Right ventricle myocardium superior (tissue), 1 donor: ENCODE measurements around the gene FNBP1. TPM values are rescaled to one million over a fixed set of nuclear protein-coding genes. Genes with fewer than 3 reads are reported as not detected.
A peak's percentile ranks its signal among the peaks of the same experiment; 100 is the strongest.
"Not testable (repeated sequence)": the region's sequence is repeated elsewhere in the genome, so short reads cannot be mapped to it uniquely, and the experiment has no call there.

Source experiments
- ATAC-seq: fragments of 200-7000 bp; cut with Tn5 transposase; one replicate; pipeline ENCODE4 v1.9.1; 2020; ENCODE audit warnings: mild to moderate bottlenecking; ENCODE audit not compliant: poor library complexity
- DNase-seq: peaks from one replicate; pipeline ENCODE4 v3.0.0-alpha.2; 2020
- intact Hi-C: fragments of 100-400 bp; cut with DNase I; formaldehyde crosslinking; loops from one replicate; pipeline ENCODE4 v1.11.2; 2022
- total RNA-seq: library from RNA; stranded (reverse); fragmentation: NEBNext Ultra II Directional; extraction: Animal tissue kit (Norgen Biotek cat#: 25700); gene quantifications from one replicate; pipeline ENCODE4 v1.2.1, GENCODE V29; 2021
- donor health status: DM: no; HTN: yes; CAD: no; lungs with severe emphysema.

Gene FNBP1
- total RNA-seq, 1 donor from 2014 or later: 21.5 TPM

- intact Hi-C loops: no loop called here
- ATAC-seq (no peak), DNase-seq (no peak)
Measured at GRCh38 chr9:129983891-129984290, 59.1 kb downstream of the FNBP1 start.

DNA sequence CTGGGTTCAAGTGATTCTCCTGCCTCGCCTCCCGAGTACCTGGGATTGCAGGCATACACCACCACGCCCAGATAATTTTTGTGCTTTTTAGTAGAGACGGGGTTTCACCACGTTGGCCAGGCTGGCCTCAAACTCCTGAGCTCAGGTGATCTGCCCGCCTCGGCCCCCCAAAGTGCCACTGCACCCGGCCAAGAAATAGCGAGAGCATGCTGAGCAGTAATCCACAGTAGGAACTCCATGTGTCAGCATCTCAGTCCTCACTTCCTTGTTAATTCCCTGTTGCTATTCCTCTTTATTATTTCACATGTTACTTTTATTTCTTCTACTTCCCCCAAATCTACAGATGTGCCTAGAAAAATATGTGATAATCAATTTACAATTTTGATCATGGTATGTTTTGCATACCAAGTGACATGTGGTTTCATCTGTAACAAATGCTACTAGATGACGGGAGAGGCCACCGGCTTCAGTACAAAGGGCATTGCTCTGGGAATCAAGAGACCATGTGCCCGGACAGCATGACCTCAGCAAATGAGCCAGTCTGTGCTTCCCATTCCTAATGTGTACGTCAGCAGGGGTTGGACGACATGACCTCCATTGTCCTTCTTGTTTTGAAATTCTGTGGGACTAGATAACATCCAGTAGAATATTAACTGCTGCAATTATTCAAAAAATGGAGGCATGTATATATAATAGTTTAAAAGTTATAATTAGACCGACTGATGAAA, 61.6 kb downstream of the FNBP1 start:
- no peak for DNase-seq
- peak; percentile 69 for ATAC-seq

DNA sequence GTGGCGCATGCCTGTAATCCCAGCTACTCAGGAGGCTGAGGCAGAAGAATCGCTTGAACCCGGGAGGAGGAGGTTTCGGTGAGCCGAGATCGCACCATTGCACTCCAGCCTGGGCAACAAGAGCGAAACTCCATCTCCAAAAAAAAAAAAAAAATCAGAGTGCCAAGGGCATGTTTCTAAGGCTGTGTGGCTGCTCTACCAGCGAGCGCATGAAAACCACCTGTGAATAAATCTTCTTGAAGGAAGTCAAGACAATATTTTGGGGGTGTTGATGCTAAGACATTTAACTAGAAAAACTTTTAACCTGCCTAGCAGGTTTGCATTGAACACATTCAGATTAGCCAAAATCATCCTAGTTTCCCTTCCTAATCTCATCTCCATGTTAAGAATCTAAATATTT, 62.8 kb downstream of the FNBP1 start:
- intact Hi-C loops, DNase-seq, ATAC-seq: not testable (repeated sequence)

More for the DNA sequence above, 61.6 kb downstream of the FNBP1 start:
- intact Hi-C loops: no loop called here

- no peak for ATAC-seq
- intact Hi-C loops: no loop called here
- no peak for DNase-seq
Measured at GRCh38 chr9:129979071-129979745, 63.8 kb downstream of the FNBP1 start.

GRCh38 chr9:129972816-129973215, 70.2 kb downstream of the FNBP1 start:
- intact Hi-C loops: no loop called here
- DNase-seq (no peak), ATAC-seq (no peak)

GRCh38 chr9:129968690-129969485, 74.1 kb downstream of the FNBP1 start:
- no peak for ATAC-seq
- intact Hi-C loops: loop anchor here (10.0 kb wide), 1 partner anchor 76 kb away; the partner anchor contains the start of gene FNBP1
- no peak for DNase-seq

DNA sequence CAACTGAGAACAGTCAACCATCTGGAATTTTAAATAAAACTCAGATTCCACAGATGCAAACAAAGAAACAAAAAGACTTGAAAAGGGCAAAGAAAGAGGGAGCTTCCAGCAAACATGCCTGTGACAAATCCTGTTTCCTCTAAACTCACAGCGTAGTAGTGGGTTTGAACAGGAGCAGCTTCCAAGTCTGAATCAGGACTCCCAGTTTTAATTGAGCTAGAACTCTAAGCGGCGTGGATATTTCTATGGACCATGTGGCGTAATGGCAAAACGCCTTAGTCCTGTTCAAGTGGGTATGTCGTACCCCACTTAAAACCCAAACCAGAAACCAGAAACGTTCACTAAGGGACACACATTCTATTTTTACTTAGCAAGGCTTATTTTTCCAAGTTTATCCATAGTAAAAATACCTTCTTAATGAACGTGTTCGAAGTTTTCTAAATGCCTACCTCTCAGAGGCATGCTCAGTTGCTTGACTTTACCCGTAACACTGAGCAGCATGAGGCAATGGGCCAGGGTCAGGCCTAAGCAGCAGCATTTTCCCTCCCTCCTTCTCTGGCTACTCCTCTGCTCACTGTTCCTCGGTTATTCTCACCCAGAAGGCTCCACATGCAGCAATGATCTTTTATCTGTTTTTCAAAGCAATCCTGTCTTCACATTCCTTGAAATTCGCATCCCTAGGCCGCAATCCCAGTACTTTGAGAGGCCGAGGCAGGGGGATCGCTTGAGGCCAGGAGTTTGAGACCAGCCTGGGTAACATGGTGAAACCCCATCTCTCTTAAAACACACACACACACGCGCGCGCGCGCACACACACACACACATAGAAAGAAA, 77.9 kb downstream of the FNBP1 start:
- ATAC-seq (peak; percentile 29), DNase-seq (no peak)
- intact Hi-C loops: loop anchor here (10.0 kb wide), 1 partner anchor 80 kb away; the partner anchor contains the start of gene FNBP1

- DNase-seq: no peak
- ATAC-seq: peak; percentile 84
- intact Hi-C loops: loop anchor here (10.0 kb wide), 1 partner anchor 82 kb away; the partner anchor contains the start of gene FNBP1
Measured at GRCh38 chr9:129962889-129963703, 79.9 kb downstream of the FNBP1 start.

GRCh38 chr9:129962451-129962864, 80.5 kb downstream of the FNBP1 start:
- intact Hi-C loops: loop anchor here (10.0 kb wide), 1 partner anchor 82 kb away; the partner anchor contains the start of gene FNBP1
- ATAC-seq (peak; percentile 17), DNase-seq (no peak)

DNA sequence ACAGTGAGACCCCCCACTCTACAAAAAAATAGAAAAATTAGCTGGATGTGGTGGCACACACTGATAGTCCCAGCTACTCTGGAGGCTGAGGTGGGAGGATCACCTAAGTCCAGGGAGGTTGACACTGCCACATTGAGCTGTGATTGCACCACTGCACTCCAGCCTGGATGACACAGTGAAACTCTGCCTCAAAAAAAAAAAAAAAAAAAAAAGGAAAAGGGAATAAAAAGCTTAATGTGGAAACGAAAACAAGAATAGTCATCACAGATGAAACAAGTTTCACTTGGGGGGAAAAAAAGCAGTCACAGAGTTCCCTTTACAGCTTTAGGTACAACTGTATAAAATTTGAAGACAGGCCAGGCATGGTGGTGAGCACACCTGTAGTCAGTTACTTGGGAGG, 84.2 kb downstream of the FNBP1 start:
- ATAC-seq: no peak
- no peak for DNase-seq
- intact Hi-C loops: no loop called here

GRCh38 chr9:129954868-129955550, 88.0 kb downstream of the FNBP1 start:
- ATAC-seq: peak; percentile 51
- intact Hi-C loops: no loop called here

GRCh38 chr9:129953736-129954135, 89.3 kb downstream of the FNBP1 start:
- DNase-seq: no peak
- intact Hi-C loops: no loop called here
- ATAC-seq: no peak

More at GRCh38 chr9:129954868-129955550, 88.0 kb downstream of the FNBP1 start:
- no peak for DNase-seq

GRCh38 chr9:129952337-129952736, 90.7 kb downstream of the FNBP1 start:
- intact Hi-C loops: no loop called here
- no peak for ATAC-seq
- DNase-seq: no peak

DNA sequence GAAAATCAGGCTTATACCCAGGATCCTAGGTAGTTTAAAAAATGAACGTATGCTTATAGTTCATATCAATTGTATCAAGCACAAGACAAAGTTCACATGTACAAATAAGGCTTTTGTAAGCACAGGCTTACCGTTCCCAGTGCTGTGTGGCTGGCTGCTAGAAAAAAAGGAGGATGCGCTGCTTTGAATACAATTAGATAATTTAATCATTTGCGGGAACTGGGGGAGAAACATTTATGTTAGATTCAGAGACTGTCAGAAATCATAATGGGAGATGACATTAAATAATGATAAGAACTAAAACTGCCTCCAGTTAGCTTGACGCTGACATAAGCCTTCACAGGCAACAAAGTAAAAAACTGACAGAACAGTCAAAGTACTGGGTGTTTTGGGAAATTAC, 93.2 kb downstream of the FNBP1 start:
- DNase-seq (no peak), ATAC-seq (no peak)
- intact Hi-C loops: no loop called here

- ATAC-seq, intact Hi-C loops, DNase-seq: not testable (repeated sequence)
Measured at GRCh38 chr9:129948626-129949025, 94.4 kb downstream of the FNBP1 start.

DNA sequence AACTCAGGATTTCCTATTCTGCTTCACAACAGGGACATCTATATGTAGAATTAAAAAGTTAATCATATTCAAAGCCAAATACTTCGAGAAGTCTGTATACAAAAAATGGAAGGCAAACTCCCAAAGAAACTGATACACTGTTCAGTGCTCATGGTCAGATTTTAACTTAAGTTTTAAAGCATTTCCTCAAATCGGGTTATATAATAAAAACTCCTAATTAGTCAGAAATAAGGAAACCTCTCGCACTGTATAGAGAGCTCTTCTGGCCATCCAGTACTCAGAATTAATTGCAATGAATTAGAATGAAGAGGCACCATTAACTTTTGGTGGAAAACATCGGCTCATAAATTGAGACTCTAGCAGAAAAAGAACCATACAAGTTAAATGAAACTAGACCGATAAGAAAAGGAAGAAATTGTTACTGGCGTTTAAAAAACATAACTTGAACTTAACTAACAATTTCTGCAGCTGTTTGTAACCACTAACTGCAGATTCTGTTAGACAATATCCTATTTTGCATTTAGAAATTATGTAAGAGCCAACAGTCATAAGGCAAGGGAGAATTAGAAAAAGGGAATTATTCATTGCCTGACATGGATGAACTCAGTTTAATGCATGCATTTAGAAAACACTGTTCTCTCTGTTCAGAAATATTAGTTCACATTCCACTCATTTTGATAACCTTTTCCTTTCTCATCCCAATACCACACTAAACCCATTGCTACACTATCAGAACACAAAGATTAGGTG, 96.6 kb downstream of the FNBP1 start:
- no peak for ATAC-seq

More for the DNA sequence above, 96.6 kb downstream of the FNBP1 start:
- no peak for DNase-seq
- intact Hi-C loops: no loop called here
